HepG2 (cell line): ENCODE data around the gene TRIP4. TPM values are rescaled to one million over a fixed set of nuclear protein-coding genes. Genes with fewer than 3 reads are reported as not detected.

Experiments used
- BORCS8-MEF2B ChIP-seq: sonication (generic); formaldehyde crosslinking; IDR thresholded peaks from 2 replicates; pipeline ENCODE4 v1.8.0; 2022; ENCODE audit warnings: mild to moderate bottlenecking, missing genetic modification reagents
- ELF3 ChIP-seq: IDR thresholded peaks from 2 replicates; pipeline ENCODE4 v1.6.1; 2016; ENCODE audit warnings: missing genetic modification reagents, missing compliant biosample characterization
- KAT8 ChIP-seq: IDR thresholded peaks from 2 replicates; pipeline ENCODE4 v1.6.1; 2016; ENCODE audit warnings: missing genetic modification reagents, missing compliant biosample characterization
- PAF1 ChIP-seq: IDR thresholded peaks from 2 replicates; pipeline ENCODE4 v1.6.1; 2016; ENCODE audit warnings: missing genetic modification reagents, missing compliant biosample characterization
- SMC3 ChIP-seq: IDR thresholded peaks from 2 replicates; pipeline ENCODE4 v1.6.1; 2011; ENCODE audit warnings: low read length, improper control_type of control experiment
- SYNCRIP ChIP-seq: fragments of 200-400 bp; formaldehyde crosslinking; IDR thresholded peaks from 2 replicates; pipeline ENCODE4 v1.6.1; 2018; ENCODE audit warnings: mild to moderate bottlenecking, low read depth, low read length; ENCODE audit not compliant: insufficient read depth
- TEAD2 ChIP-seq: sonication (generic); formaldehyde crosslinking; IDR thresholded peaks from 2 replicates; pipeline ENCODE4 v1.9.0; 2021; ENCODE audit warnings: missing genetic modification reagents
- TOPORS ChIP-seq: sonication (generic); formaldehyde crosslinking; IDR thresholded peaks from 2 replicates; pipeline ENCODE4 v1.8.0; 2023; ENCODE audit warnings: mild to moderate bottlenecking, missing genetic modification reagents
- ZBTB1 ChIP-seq: sonication (generic); formaldehyde crosslinking; IDR thresholded peaks from 2 replicates; pipeline ENCODE4 v1.4.0; 2020; ENCODE audit warnings: missing genetic modification reagents, borderline replicate concordance
- ZFY ChIP-seq: sonication (generic); formaldehyde crosslinking; IDR thresholded peaks from 2 replicates; pipeline ENCODE4 v1.4.0; 2020; ENCODE audit warnings: missing genetic modification reagents
- ZNF501 ChIP-seq: sonication (generic); formaldehyde crosslinking; IDR thresholded peaks from 2 replicates; pipeline ENCODE4 v1.5.1; 2020; ENCODE audit warnings: mild to moderate bottlenecking, moderate library complexity, missing genetic modification reagents
- ZNF589 ChIP-seq: sonication (generic); formaldehyde crosslinking; conservative IDR thresholded peaks from 2 replicates; pipeline ENCODE4 v1.8.0; 2022; ENCODE audit warnings: mild to moderate bottlenecking, moderate library complexity, missing genetic modification reagents
- ZNF678 ChIP-seq: sonication (generic); formaldehyde crosslinking; IDR thresholded peaks from 2 replicates; pipeline ENCODE4 v1.4.0; 2020; ENCODE audit warnings: mild to moderate bottlenecking, missing genetic modification reagents
- ZNF777 ChIP-seq: sonication (generic); formaldehyde crosslinking; IDR thresholded peaks from 2 replicates; pipeline ENCODE4 v1.4.0; 2020; ENCODE audit warnings: missing genetic modification reagents
- ZSCAN12 ChIP-seq: sonication (generic); formaldehyde crosslinking; IDR thresholded peaks from 2 replicates; pipeline ENCODE4 v1.9.0; 2021; ENCODE audit warnings: mild to moderate bottlenecking, missing genetic modification reagents
- ZSCAN20 ChIP-seq: sonication (generic); formaldehyde crosslinking; IDR thresholded peaks from 2 replicates; pipeline ENCODE4 v1.4.0; 2020; ENCODE audit warnings: missing genetic modification reagents, mild to moderate bottlenecking, borderline replicate concordance
- polyA plus RNA-seq, 8 experiments: library from polyadenylated mRNA; depleted of rRNA in 3 of 8; stranded (reverse) in 7 of 8; unstranded in 1 of 8; fragments of >200 nt; fragmentation: Illumina TruSeq in 4 of 8; extraction: Trizol in 4 of 8; gene quantifications; 2 replicates each; pipeline versions ENCODE4 v1.2.1 to v1.2.3, GENCODE V29; 2011 to 2016; ENCODE audit warnings: low read depth in 4 of 8, missing spikeins in 1 of 8, mixed read lengths in 1 of 8; ENCODE audit not compliant: insufficient read depth in 1 of 8
- total RNA-seq, 5 experiments: library from RNA; depleted of rRNA; stranded (reverse); fragments of >200 nt; fragmentation: Illumina TruSeq; extraction: Trizol; gene quantifications; 2 replicates each; pipeline ENCODE4 v1.2.3, GENCODE V29; 2016; ENCODE audit warnings: low read depth in 1 of 5
- TF ChIP-seq, protein P1 (sequence below): sonication (generic); formaldehyde crosslinking; IDR thresholded peaks from 2 replicates; pipeline ENCODE4 v1.5.0; 2020; ENCODE audit warnings: mild to moderate bottlenecking, missing genetic modification reagents, borderline replicate concordance
- TF ChIP-seq, protein P2 (sequence below): sonication (generic); formaldehyde crosslinking; conservative IDR thresholded peaks from 2 replicates; pipeline ENCODE4 v1.8.0; 2022; ENCODE audit warnings: low read depth, missing genetic modification reagents
- TF ChIP-seq, protein P3 (sequence below), 2 experiments: sonication (generic) in 1 of 2; formaldehyde crosslinking in 1 of 2; IDR thresholded peaks; 2 replicates each; pipeline versions ENCODE4 v1.5.1 to v1.6.1; 2011 to 2020; ENCODE audit warnings: borderline replicate concordance in 1 of 2, low read depth in 1 of 2, low read length in 1 of 2, mild to moderate bottlenecking in 1 of 2, missing genetic modification reagents in 1 of 2, moderate library complexity in 1 of 2
- TF ChIP-seq, protein P4 (sequence below): sonication (generic); formaldehyde crosslinking; IDR thresholded peaks from 2 replicates; pipeline ENCODE4 v1.4.0; 2020; ENCODE audit warnings: missing genetic modification reagents

Gene TRIP4
- total and polyA plus RNA-seq, 2 of the 13 experiments (the other 11 are each of a cell fraction or from before 2014, with no cell fraction given) = 7.1 to 11.8 TPM

DNA sequence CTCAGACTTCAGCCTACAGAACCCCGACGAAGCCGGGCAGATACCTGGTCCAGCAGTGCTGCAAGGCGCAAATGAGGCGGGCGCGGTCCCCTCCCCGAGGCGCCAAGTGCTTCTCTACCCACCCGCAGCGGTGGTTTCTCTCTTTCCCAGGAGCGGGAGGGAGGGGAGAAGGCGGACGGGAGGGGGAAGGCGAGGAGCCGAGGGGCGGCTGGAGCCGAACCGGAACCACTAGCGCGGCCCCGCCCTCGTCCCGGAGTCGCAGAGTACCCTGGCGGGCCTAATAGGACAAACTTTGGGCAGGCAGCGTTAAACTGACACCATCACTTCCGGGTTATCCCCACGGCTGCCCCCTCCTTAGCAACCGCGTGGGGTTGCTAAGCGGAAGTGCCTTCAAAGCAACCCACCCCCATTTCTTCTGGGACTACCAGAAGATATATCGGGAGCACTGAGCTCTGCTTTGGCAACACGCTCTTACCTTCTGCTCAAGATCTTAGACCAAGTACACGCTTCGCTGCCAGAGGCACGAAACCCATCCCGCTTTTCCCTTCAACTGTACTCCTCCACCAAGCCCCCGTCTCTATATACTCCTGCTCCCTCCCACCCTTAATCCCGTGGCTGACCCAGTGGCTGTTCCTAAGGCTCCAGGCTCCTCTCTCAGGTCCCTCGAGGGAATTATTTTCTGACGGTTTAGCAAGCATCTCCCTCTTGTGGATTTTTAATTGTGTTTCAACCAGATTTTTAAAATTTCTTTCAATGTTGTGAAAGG is 31.5 kb upstream of the TRIP4 start, which contains the start of gene CSNK1G1 (continued):
- TF ChIP-seq, protein P1, sequence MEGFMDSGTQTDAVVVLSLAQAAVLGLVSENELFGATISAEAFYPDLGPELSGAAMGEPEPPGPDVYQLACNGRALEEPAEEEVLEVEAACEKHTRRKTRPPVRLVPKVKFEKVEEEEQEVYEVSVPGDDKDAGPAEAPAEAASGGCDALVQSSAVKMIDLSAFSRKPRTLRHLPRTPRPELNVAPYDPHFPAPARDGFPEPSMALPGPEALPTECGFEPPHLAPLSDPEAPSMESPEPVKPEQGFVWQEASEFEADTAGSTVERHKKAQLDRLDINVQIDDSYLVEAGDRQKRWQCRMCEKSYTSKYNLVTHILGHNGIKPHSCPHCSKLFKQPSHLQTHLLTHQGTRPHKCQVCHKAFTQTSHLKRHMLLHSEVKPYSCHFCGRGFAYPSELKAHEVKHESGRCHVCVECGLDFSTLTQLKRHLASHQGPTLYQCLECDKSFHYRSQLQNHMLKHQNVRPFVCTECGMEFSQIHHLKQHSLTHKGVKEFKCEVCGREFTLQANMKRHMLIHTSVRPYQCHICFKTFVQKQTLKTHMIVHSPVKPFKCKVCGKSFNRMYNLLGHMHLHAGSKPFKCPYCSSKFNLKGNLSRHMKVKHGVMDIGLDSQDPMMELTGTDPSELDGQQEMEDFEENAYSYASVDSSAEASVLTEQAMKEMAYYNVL (CRISPR knock-in tag) = peak; percentile 41; the same call in 1 of the 2 replicates
- TF ChIP-seq, protein P2, sequence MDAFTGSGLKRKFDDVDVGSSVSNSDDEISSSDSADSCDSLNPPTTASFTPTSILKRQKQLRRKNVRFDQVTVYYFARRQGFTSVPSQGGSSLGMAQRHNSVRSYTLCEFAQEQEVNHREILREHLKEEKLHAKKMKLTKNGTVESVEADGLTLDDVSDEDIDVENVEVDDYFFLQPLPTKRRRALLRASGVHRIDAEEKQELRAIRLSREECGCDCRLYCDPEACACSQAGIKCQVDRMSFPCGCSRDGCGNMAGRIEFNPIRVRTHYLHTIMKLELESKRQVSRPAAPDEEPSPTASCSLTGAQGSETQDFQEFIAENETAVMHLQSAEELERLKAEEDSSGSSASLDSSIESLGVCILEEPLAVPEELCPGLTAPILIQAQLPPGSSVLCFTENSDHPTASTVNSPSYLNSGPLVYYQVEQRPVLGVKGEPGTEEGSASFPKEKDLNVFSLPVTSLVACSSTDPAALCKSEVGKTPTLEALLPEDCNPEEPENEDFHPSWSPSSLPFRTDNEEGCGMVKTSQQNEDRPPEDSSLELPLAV (CRISPR knock-in tag) = no peak
- 0 out of 2 replicates have a peak, but pooled peaks have one; percentile 27 for TF ChIP-seq ZNF777 (CRISPR knock-in tag)
- no peak for TF ChIP-seq ZFY (CRISPR knock-in tag)
- no peak for TF ChIP-seq ZNF678 (CRISPR knock-in tag)
- peak; percentile 77 for TF ChIP-seq ELF3 (CRISPR knock-in tag)
- TF ChIP-seq BORCS8-MEF2B (CRISPR knock-in tag) = no peak
- TF ChIP-seq PAF1 (CRISPR knock-in tag) = no peak
- no peak for TF ChIP-seq SYNCRIP
- peak; percentile 92 for TF ChIP-seq KAT8 (CRISPR knock-in tag)
- no peak for TF ChIP-seq TEAD2 (CRISPR knock-in tag)
- TF ChIP-seq, protein P3, sequence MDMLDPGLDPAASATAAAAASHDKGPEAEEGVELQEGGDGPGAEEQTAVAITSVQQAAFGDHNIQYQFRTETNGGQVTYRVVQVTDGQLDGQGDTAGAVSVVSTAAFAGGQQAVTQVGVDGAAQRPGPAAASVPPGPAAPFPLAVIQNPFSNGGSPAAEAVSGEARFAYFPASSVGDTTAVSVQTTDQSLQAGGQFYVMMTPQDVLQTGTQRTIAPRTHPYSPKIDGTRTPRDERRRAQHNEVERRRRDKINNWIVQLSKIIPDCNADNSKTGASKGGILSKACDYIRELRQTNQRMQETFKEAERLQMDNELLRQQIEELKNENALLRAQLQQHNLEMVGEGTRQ (IDR thresholded peaks at IDR 0.05; ENCODE audit: low read depth, low read length) = no peak
- TF ChIP-seq, protein P3 (CRISPR knock-in tag; IDR thresholded peaks at IDR 0.05; ENCODE audit: borderline replicate concordance) = no peak; the same call in 1 of the 2 replicates
- TF ChIP-seq, protein P4, sequence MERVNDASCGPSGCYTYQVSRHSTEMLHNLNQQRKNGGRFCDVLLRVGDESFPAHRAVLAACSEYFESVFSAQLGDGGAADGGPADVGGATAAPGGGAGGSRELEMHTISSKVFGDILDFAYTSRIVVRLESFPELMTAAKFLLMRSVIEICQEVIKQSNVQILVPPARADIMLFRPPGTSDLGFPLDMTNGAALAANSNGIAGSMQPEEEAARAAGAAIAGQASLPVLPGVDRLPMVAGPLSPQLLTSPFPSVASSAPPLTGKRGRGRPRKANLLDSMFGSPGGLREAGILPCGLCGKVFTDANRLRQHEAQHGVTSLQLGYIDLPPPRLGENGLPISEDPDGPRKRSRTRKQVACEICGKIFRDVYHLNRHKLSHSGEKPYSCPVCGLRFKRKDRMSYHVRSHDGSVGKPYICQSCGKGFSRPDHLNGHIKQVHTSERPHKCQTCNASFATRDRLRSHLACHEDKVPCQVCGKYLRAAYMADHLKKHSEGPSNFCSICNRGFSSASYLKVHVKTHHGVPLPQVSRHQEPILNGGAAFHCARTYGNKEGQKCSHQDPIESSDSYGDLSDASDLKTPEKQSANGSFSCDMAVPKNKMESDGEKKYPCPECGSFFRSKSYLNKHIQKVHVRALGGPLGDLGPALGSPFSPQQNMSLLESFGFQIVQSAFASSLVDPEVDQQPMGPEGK (CRISPR knock-in tag) = peak; percentile 59
- peak; percentile 56; the same call in 1 of the 2 replicates for TF ChIP-seq SMC3
- no peak for TF ChIP-seq ZSCAN20
- TF ChIP-seq ZNF501 (CRISPR knock-in tag) = peak; percentile 9; the same call in 1 of the 2 replicates
- no peak for TF ChIP-seq ZSCAN12 (CRISPR knock-in tag)
- 0 out of 2 replicates have a peak, but pooled peaks have one; percentile 38 for TF ChIP-seq TOPORS (CRISPR knock-in tag)
- TF ChIP-seq ZNF589 = no peak
- no peak for TF ChIP-seq ZBTB1 (CRISPR knock-in tag)
